ENCODE results near the gene CHRDL2.

DNA sequence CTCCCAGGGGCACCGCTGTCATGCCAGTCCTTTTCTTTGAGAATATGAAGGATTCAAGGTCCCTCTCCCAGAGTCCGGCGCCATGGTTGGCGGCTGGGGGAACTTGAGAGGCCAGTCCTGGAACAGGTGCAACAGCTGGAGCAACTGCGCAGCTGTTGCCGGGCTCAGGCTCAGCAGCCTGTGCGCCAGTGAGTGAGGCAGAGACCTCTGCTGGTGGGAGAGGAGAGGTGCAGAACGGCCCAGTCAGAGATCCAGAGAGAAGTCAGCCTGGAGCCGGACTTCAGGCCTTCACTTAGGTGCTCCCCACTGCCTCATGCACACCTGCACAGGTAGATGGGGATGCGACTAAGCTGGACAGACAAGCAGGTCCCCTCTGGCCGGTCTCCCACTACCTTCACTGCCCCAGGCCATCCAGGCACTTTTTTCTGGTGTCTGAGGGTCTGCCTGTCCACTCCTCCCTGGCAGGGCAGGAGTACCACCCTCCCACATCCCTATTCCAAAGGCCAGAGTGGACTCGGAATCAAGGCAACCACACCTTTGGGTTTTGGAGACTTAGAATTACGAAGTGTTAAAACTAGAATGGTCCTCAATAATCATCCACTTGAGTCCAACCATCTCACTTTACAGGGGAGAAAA lies 4.6 kb downstream of the CHRDL2 start:
- TF ChIP-seq, protein P1, sequence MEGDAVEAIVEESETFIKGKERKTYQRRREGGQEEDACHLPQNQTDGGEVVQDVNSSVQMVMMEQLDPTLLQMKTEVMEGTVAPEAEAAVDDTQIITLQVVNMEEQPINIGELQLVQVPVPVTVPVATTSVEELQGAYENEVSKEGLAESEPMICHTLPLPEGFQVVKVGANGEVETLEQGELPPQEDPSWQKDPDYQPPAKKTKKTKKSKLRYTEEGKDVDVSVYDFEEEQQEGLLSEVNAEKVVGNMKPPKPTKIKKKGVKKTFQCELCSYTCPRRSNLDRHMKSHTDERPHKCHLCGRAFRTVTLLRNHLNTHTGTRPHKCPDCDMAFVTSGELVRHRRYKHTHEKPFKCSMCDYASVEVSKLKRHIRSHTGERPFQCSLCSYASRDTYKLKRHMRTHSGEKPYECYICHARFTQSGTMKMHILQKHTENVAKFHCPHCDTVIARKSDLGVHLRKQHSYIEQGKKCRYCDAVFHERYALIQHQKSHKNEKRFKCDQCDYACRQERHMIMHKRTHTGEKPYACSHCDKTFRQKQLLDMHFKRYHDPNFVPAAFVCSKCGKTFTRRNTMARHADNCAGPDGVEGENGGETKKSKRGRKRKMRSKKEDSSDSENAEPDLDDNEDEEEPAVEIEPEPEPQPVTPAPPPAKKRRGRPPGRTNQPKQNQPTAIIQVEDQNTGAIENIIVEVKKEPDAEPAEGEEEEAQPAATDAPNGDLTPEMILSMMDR (IDR thresholded peaks at IDR 0.05; ENCODE audit: insufficient read depth, low read length, poor library complexity, severe bottlenecking), result peak; percentile 66
- no peak for TF ChIP-seq EZH2phosphoT487 (conservative IDR thresholded peaks at IDR 0.05; ENCODE audit: low read length)

Data from SU-DHL-6 (cell line).